GM13977 (cell line): ENCODE measurements around the gene FLOT2.

Experiments used
- DNase-seq: peaks from one replicate; pipeline ENCODE4 v3.0.0; 2012; ENCODE audit warnings: low spot score
- CTCF ChIP-seq: IDR thresholded peaks from 2 replicates; pipeline ENCODE4 v1.5.1; 2012; ENCODE audit warnings: mild to moderate bottlenecking, control low read depth; ENCODE audit not compliant: insufficient read depth; ENCODE audit errors: extremely low read depth, missing control alignments
- in situ Hi-C: fragments of 300-500 bp; cut with MboI; formaldehyde crosslinking; loops from one replicate; pipeline ENCODE4 v1.12.0; 2022; ENCODE audit warnings: low sequenced_read_pairs, low pct_unique_long_range_greater_than_20kb, mixed read lengths, inconsistent platforms; ENCODE audit not compliant: unreplicated experiment

FLOT2 gene

GRCh38 chr17:28928061-28928460 is 30.5 kb upstream of the FLOT2 start:
- no peak for DNase-seq
- no peak for TF ChIP-seq CTCF
- in situ Hi-C loops = no loop called here

GRCh38 chr17:28926786-28927185 is 29.3 kb upstream of the FLOT2 start:
- in situ Hi-C loops = no loop called here
- TF ChIP-seq CTCF = no peak
- DNase-seq = no peak

GRCh38 chr17:28926366-28926765 is 28.8 kb upstream of the FLOT2 start:
- DNase-seq = no peak
- no peak for TF ChIP-seq CTCF
- in situ Hi-C loops = no loop called here

DNA sequence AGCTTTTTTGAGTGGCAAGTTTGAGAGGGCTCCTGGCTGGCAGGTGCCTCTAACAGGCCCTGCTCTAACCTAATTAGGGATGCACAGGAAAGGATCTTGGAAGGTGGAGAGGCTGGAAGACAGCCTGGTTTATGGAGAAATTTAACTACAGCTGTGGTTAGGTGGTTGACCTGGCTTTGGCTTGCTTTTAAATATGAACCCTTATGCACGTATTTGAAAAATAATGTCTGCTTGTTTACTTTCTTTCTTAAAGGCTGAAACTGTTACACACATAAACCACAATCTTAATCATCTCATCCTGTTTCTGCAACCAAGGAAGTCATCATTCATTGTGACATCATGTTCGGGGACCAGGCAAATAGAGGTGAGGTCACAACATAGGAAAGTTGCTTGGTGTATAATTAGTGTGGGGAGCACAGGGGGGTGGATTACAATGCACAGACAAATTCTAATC is 28.4 kb upstream of the FLOT2 start:
- peak; percentile 45 for DNase-seq
- in situ Hi-C loops = no loop called here

DNA sequence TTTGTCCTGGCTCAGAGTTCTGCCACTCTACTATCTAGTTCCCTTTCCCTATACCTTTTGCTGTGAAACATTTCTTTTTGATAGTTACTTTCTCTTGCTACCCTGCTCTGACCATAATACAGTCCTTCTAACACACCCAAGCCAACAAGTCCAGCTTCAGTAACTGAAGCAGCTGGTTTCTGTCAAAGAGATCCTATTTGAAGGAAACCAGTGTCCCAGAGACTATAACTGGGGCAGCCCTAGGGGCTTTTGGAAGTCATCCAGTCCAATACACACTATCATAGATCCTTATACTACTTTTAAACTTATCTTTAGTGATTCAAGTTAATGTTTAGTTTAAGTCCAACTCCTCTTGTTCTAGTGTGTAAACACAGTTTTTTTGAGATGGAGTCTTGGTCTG is 22.7 kb upstream of the FLOT2 start:
- no peak for TF ChIP-seq CTCF
- in situ Hi-C loops = no loop called here

More for the DNA sequence above, 28.4 kb upstream of the FLOT2 start:
- no peak for TF ChIP-seq CTCF

DNA sequence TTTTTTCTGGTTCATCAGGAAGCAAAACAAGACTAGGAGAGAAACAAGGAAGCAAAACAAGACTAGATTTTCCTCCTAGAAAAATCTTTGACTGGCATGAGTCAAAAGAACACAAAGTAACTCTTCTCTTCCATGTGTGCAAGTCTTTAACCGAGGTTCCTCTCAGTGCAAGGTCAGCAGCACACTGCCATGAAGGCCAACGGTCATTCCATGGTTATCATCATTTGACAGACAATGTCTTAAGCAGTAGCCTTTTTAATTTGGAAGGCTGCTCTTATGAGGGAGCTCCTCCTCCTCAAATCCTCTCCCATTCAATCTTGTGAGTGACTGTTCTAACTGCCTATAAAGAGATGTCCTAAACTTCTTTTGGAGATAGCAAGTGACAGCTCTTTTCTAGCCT is 20.8 kb upstream of the FLOT2 start:
- no peak for DNase-seq
- TF ChIP-seq CTCF = no peak
- in situ Hi-C loops = loop anchor here (10.0 kb wide), 1 partner anchor 153 kb away; no protein-coding TSS in a partner anchor

More for the DNA sequence above, 22.7 kb upstream of the FLOT2 start:
- DNase-seq = no peak

GRCh38 chr17:28917465-28917864 is 19.9 kb upstream of the FLOT2 start:
- no peak for DNase-seq
- in situ Hi-C loops = loop anchor here (10.0 kb wide), 1 partner anchor 153 kb away; no protein-coding TSS in a partner anchor
- TF ChIP-seq CTCF = no peak
